ENCODE data around the gene GPR55.

The GPR55 gene

DNA sequence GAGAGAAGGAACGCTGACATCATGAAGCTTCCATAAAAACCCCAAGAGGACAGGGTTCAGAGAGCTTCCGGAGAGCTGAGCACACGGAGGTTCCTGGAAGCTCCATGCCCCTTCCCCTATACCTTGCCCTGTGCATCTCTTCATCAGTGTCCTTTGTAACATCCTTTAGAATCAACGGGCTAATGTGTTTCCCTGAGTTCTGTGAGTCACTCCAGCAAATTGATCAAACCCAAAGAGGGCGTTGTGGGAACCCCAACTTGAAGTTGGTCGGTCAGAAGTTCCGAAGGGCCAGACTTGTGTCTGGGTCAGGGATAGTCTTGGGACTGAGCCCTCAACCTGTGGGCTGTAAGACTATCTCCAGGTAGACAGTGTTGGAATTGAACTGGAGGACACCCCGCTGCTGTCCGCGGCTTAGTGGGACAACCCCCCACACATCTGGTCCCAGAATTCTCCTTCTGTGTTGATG lies 25.9 kb upstream of the GPR55 start:
- peaks cover 4% of the 10 kb centered on the region for H3K4me1 ChIP-seq (ENCODE audit: control insufficient read depth, insufficient read depth, low read length)
- H3K27me3 ChIP-seq (ENCODE audit: control insufficient read depth, insufficient read depth, low read length, poor library complexity, severe bottlenecking), result no peaks in the 10 kb centered on the region
- no peaks in the 10 kb centered on the region for H3K9me3 ChIP-seq (ENCODE audit: control insufficient read depth, low read length)
- WGBS, 2 experiments, result 92 to 96% methylated on average over 9 to 10 of the region's 10 CpGs
- H3K4me3 ChIP-seq (ENCODE audit: insufficient read depth, low read depth, low read length), result no peak overlapping the region
- H3K27ac ChIP-seq (ENCODE audit: insufficient read depth, low read depth, low read length, poor library complexity, severe bottlenecking), result no peak overlapping the region
- no peaks in the 10 kb centered on the region for H3K36me3 ChIP-seq (ENCODE audit: control insufficient read depth, insufficient read depth, low read length)

- no peaks in the 10 kb centered on the region for H3K36me3 ChIP-seq (ENCODE audit: control insufficient read depth, insufficient read depth, low read length)
- H3K27me3 ChIP-seq (ENCODE audit: control insufficient read depth, insufficient read depth, low read length, poor library complexity, severe bottlenecking), result no peaks in the 10 kb centered on the region
- no peak overlapping the region for H3K4me3 ChIP-seq (ENCODE audit: insufficient read depth, low read depth, low read length)
- 91 to 93% methylated on average over 19 to 20 of the region's 20 CpGs for WGBS, 2 experiments
- peaks cover 4% of the 10 kb centered on the region for H3K4me1 ChIP-seq (ENCODE audit: control insufficient read depth, insufficient read depth, low read length)
- H3K9me3 ChIP-seq (ENCODE audit: control insufficient read depth, low read length), result no peaks in the 10 kb centered on the region
- no peak overlapping the region for H3K27ac ChIP-seq (ENCODE audit: insufficient read depth, low read depth, low read length, poor library complexity, severe bottlenecking)
These were observed 25.2 kb upstream of the GPR55 start for GRCh38 chr2:230949966-230950873.

DNA sequence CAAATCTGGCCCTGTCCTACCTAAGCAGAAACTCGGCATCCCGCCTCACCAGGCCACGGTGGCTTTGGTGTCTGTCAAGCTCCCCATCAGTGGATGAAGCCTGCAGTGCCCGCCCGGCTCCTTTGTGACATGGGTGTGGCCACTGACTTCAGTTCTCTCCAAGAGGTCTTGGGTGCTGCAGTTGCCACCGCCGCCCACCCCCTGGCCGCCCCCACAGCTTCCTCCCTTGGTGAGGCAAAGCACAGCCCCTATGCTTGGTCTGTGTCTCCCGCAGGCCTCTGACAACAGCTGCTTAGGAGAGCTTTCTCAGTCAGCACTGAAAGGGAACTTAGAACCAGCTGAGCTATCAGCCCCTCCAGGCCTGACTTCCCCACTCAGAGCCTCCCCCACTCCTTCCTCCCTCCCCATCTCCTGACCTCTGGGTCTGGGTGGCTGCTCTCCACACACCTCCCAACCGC lies 22.9 kb upstream of the GPR55 start:
- no peak overlapping the region for H3K4me3 ChIP-seq (ENCODE audit: insufficient read depth, low read depth, low read length)
- H3K27ac ChIP-seq (ENCODE audit: insufficient read depth, low read depth, low read length, poor library complexity, severe bottlenecking), result no peak overlapping the region
- H3K36me3 ChIP-seq (ENCODE audit: control insufficient read depth, insufficient read depth, low read length), result no peaks in the 10 kb centered on the region
- peaks cover 4% of the 10 kb centered on the region for H3K4me1 ChIP-seq (ENCODE audit: control insufficient read depth, insufficient read depth, low read length)
- WGBS, 2 experiments, result 90 to 94% methylated on average over 9 to 10 of the region's 10 CpGs
- H3K27me3 ChIP-seq (ENCODE audit: control insufficient read depth, insufficient read depth, low read length, poor library complexity, severe bottlenecking), result no peaks in the 10 kb centered on the region
- H3K9me3 ChIP-seq (ENCODE audit: control insufficient read depth, low read length), result no peaks in the 10 kb centered on the region

- Histone ChIP-seq H3K4me1 (ENCODE audit: control insufficient read depth, insufficient read depth, low read length) (peaks cover 4% of the 10 kb centered on the region), H3K27me3 (ENCODE audit: control insufficient read depth, insufficient read depth, low read length, poor library complexity, severe bottlenecking) (no peaks in the 10 kb centered on the region), H3K9me3 (ENCODE audit: control insufficient read depth, low read length) (no peaks in the 10 kb centered on the region), H3K27ac (ENCODE audit: insufficient read depth, low read depth, low read length, poor library complexity, severe bottlenecking) (no peak overlapping the region), H3K4me3 (ENCODE audit: insufficient read depth, low read depth, low read length) (no peak overlapping the region), H3K36me3 (ENCODE audit: control insufficient read depth, insufficient read depth, low read length) (no peaks in the 10 kb centered on the region)
- WGBS, 2 experiments, result 92 to 95% methylated on average over 3 of the region's 3 CpGs
These were observed 22.2 kb upstream of the GPR55 start for GRCh38 chr2:230947235-230947576.

DNA sequence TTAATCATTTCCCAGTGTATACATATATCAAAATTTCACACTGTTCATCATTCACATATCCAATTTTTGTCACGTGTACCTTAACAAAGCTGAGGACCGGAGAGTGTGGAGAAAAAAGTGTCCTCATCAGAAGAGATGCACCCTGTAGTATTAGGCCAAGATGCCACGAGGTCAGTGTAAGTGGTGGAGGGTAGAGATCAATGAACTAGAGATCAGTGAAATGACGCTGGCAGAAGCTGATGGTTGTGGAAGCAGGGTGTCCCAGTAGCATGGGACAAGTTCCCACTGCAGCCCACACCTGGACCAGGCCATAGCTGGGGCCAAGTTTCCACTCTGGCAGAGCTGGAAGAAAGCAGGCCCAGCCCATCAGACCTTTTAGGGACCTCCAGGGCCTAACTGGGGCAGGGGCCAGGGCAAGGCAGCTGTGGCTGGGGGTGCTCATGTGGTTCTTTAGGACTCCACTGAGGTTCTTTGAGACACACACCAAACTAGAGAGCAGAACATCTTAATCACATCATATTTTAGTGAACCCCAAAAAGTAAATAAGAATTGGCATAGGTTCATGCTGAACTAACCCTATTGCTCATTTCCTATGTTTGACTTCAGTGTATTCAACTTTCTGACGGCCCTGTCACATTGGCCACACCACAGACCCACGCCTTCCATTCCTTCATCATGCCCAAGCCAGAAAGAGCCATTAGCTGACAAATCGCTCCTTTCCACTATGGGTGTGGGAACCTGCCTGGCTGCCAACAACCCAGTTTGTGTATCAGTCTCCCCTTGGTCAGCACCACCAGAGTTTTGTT lies 21.6 kb upstream of the GPR55 start:
- WGBS, 2 experiments, result 93 to 94% methylated on average over 7 of the region's 7 CpGs
- no peak overlapping the region for H3K4me3 ChIP-seq (ENCODE audit: insufficient read depth, low read depth, low read length)
- H3K4me1 ChIP-seq (ENCODE audit: control insufficient read depth, insufficient read depth, low read length), result peaks cover 4% of the 10 kb centered on the region
- no peaks in the 10 kb centered on the region for H3K36me3 ChIP-seq (ENCODE audit: control insufficient read depth, insufficient read depth, low read length)
- H3K27me3 ChIP-seq (ENCODE audit: control insufficient read depth, insufficient read depth, low read length, poor library complexity, severe bottlenecking), result no peaks in the 10 kb centered on the region
- H3K9me3 ChIP-seq (ENCODE audit: control insufficient read depth, low read length), result no peaks in the 10 kb centered on the region
- no peak overlapping the region for H3K27ac ChIP-seq (ENCODE audit: insufficient read depth, low read depth, low read length, poor library complexity, severe bottlenecking)

- Histone ChIP-seq H3K4me3 (ENCODE audit: insufficient read depth, low read depth, low read length) (no peak overlapping the region), H3K4me1 (ENCODE audit: control insufficient read depth, insufficient read depth, low read length) (no peaks in the 10 kb centered on the region), H3K27me3 (ENCODE audit: control insufficient read depth, insufficient read depth, low read length, poor library complexity, severe bottlenecking) (no peaks in the 10 kb centered on the region), H3K9me3 (ENCODE audit: control insufficient read depth, low read length) (no peaks in the 10 kb centered on the region), H3K27ac (ENCODE audit: insufficient read depth, low read depth, low read length, poor library complexity, severe bottlenecking) (no peak overlapping the region), H3K36me3 (ENCODE audit: control insufficient read depth, insufficient read depth, low read length) (no peaks in the 10 kb centered on the region)
- 93 to 94% methylated on average over 21 of the region's 21 CpGs for WGBS, 2 experiments
These were observed 19.8 kb upstream of the GPR55 start for GRCh38 chr2:230944757-230945372.

DNA sequence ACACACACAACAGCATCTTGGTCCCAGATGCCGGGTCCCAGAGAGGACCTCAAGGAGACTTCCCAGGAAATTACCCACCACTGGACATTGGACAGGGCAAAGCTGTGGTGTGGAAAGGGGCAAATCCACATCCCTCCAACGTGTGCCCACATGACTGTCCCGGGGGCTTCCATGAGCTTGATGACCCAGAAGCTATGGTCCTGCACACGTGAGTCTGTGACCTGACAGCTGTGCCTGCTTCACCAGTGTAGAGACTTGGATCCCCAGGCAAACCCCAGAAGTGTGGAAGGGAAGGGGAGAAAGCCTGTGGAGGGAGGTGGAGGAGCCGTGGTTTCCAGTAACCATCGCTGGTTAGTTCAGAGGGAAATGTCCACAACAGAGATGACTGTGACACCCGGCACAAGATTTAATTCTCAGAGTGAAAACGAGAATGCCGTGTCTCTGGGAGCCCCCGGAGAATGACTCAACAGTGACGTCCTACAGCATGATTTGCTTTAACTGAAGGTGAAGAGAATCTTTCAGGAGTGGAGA lies 19.1 kb upstream of the GPR55 start:
- H3K4me1 ChIP-seq (ENCODE audit: control insufficient read depth, insufficient read depth, low read length), result no peaks in the 10 kb centered on the region
- no peak overlapping the region for H3K4me3 ChIP-seq (ENCODE audit: insufficient read depth, low read depth, low read length)
- 87 to 89% methylated on average over 11 of the region's 11 CpGs for WGBS, 2 experiments
- no peaks in the 10 kb centered on the region for H3K9me3 ChIP-seq (ENCODE audit: control insufficient read depth, low read length)
- H3K36me3 ChIP-seq (ENCODE audit: control insufficient read depth, insufficient read depth, low read length), result no peaks in the 10 kb centered on the region
- H3K27ac ChIP-seq (ENCODE audit: insufficient read depth, low read depth, low read length, poor library complexity, severe bottlenecking), result no peak overlapping the region
- H3K27me3 ChIP-seq (ENCODE audit: control insufficient read depth, insufficient read depth, low read length, poor library complexity, severe bottlenecking), result no peaks in the 10 kb centered on the region

DNA sequence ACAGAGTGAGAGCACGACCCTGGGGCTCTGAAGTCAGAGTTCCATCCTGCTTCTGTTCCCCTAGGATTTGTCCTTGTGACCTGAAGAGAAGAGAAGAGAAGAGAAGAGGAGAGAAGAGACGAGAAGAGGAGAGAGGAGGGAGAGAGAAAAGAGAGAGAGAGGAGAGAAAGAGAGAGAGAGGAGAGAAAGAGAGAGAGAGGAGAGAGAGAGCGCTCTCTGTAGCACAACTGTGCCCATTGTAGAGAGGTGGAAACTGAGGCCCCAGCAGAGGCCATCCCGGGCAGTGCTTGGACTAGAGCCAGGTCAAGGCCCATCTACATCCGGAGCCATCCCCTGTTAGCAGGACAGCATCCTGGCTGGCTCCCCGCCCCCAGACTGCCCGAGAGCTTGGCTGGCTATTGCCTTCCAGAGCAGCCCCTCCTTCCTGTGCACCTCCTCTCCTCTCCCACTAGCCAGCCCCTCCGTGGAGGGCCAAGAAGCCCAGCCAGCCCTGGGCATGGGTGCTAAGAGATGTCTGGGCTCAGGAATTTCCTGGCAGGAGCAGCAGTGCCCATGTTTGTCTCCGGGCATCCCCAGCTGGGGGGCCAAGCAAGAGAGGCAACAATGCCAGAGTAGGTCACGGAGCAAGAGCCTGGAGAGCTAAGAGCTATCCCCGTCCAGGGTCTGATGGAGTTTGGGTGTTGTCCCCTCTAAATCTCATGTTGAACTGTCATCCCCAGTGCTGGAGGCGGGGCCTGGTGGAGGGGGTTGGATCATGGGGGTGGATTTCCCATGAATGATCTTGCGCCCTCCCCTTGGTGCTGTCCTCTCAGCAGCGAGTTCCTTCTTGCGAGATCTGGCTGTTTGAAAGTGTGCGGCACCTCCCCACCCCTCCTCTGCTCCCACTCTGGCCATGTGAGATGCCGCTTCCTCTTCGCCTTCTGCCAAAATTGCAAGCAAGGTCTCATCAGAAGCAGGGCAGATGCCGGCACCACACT lies 18.2 kb upstream of the GPR55 start:
- Histone ChIP-seq H3K9me3 (ENCODE audit: control insufficient read depth, low read length) (no peaks in the 10 kb centered on the region), H3K36me3 (ENCODE audit: control insufficient read depth, insufficient read depth, low read length) (no peaks in the 10 kb centered on the region), H3K27me3 (ENCODE audit: control insufficient read depth, insufficient read depth, low read length, poor library complexity, severe bottlenecking) (no peaks in the 10 kb centered on the region), H3K4me3 (ENCODE audit: insufficient read depth, low read depth, low read length) (no peak overlapping the region), H3K27ac (ENCODE audit: insufficient read depth, low read depth, low read length, poor library complexity, severe bottlenecking) (no peak overlapping the region), H3K4me1 (ENCODE audit: control insufficient read depth, insufficient read depth, low read length) (no peaks in the 10 kb centered on the region)
- WGBS, 2 experiments, result 87% methylated on average over 19 of the region's 19 CpGs

DNA sequence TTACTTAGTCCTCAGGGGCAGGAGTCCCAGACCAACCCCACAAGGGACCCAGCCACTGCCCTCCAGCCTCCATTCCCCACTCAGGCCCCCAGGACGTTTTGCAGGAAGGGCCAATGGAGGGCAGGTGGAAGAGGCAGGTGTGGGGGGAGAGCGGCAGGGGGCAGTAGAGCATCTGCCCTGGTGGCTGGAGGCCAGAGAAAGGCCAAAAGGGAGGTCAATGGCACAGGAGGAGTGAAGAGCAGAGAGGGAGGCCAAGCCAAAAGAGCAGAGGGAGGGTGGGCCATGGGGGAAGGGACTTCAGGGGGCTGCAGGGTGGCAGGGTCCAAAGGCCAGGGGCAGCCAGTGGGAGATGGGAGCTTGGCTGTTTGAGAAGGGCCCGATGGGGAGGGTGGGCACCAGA lies 17.3 kb upstream of the GPR55 start:
- WGBS, 2 experiments, result 60 to 75% methylated on average over 2 to 3 of the region's 3 CpGs
- Histone ChIP-seq H3K9me3 (ENCODE audit: control insufficient read depth, low read length) (no peaks in the 10 kb centered on the region), H3K27ac (ENCODE audit: insufficient read depth, low read depth, low read length, poor library complexity, severe bottlenecking) (no peak overlapping the region), H3K4me3 (ENCODE audit: insufficient read depth, low read depth, low read length) (no peak overlapping the region), H3K4me1 (ENCODE audit: control insufficient read depth, insufficient read depth, low read length) (no peaks in the 10 kb centered on the region), H3K36me3 (ENCODE audit: control insufficient read depth, insufficient read depth, low read length) (no peaks in the 10 kb centered on the region), H3K27me3 (ENCODE audit: control insufficient read depth, insufficient read depth, low read length, poor library complexity, severe bottlenecking) (no peaks in the 10 kb centered on the region)
